Activated B cell treated with CpG ODN at 0.5 μM for 24 hours (primary cell): Measurements from ENCODE around the gene B3GALT2. TPM values are rescaled to one million over a fixed set of nuclear protein-coding genes. Genes with fewer than 3 reads are reported as not detected.

Source experiments
- ATAC-seq: fragments of 200-7000 bp; cut with Tn5 transposase; one replicate; pipeline ENCODE4 v1.10.0; 2021; ENCODE audit warnings: low read depth, mild to moderate bottlenecking, moderate library complexity
- CTCF ChIA-PET: fragments of 350-600 bp; sonication (Branson Sonifier 250); formaldehyde crosslinking; loops from one replicate; lab custom pipeline; 2021; ENCODE audit warnings: antibody characterized with exemption; lab: Charles Lee
- POLR2A ChIA-PET: fragments of 350-600 bp; sonication (Branson Sonifier 250); formaldehyde crosslinking; loops from one replicate; lab custom pipeline; 2021; ENCODE audit warnings: antibody characterized with exemption; lab: Charles Lee
- DNase-seq: peaks from one replicate; pipeline ENCODE4 v3.0.0; 2022
- H3K27ac Mint-ChIP-seq: one replicate; pipeline ENCODE4 v1.8.0; 2020; ENCODE audit warnings: mixed read lengths
- H3K27me3 Mint-ChIP-seq: one replicate; pipeline ENCODE4 v1.8.0; 2021; ENCODE audit warnings: mixed read lengths
- H3K36me3 Mint-ChIP-seq: one replicate; pipeline ENCODE4 v1.8.0; 2021; ENCODE audit warnings: low read depth, mixed read lengths
- H3K4me1 Mint-ChIP-seq: one replicate; pipeline ENCODE4 v1.8.0; 2021; ENCODE audit warnings: mixed read lengths
- H3K4me3 Mint-ChIP-seq: one replicate; pipeline ENCODE4 v1.8.0; 2020; ENCODE audit warnings: mild to moderate bottlenecking, mixed read lengths
- H3K9me3 Mint-ChIP-seq: one replicate; pipeline ENCODE4 v1.8.0; 2020; ENCODE audit warnings: mixed read lengths
- intact Hi-C: fragments of 100-400 bp; cut with micrococcal nuclease; formaldehyde crosslinking; loops from one replicate; pipeline ENCODE4 v1.15.1; 2024
- total RNA-seq: library from RNA; stranded (reverse); gene quantifications from 2 replicates; pipeline ENCODE4 v1.2.3, GENCODE V29; 2022
- TF ChIP-seq, protein P1 (sequence below): fragments of 200-600 bp; IDR thresholded peaks from one replicate; pipeline ENCODE4 v1.8.0; 2022; ENCODE audit warnings: antibody characterized with exemption, mild to moderate bottlenecking

B3GALT2 gene
- total RNA-seq, 1 donor from 2014 or later, result not detected

DNA sequence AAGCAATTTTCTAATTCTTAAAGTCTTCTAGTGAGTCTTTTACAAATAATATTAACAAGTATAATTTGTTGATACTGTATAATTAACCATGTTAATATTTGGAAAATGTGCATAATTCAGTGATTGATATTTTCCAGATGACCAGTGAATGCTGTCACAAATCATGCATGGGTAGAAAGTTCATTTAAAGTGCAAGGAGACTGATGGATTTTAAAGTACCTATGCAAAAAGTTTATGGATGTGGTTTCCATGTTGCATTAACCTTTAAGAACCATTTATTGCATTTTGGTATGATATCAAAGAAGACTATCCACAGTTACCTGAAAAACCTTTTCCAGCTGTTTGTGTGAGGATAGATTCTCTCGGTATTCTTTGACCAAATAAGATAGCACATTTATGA, 41.4 kb downstream of the B3GALT2 start:
- intact Hi-C loops, result no loop called here
- Mint-ChIP-seq H3K27me3 (no peaks in the 10 kb centered on the region), H3K4me3 (no peak overlapping the region), H3K36me3 (peaks cover 70% of the 10 kb centered on the region), H3K9me3 (no peaks in the 10 kb centered on the region), H3K4me1 (no peaks in the 10 kb centered on the region), H3K27ac (no peak overlapping the region)
- ChIA-PET POLR2A (no interaction called here), CTCF (no interaction called here)
- DNase-seq (no peak), ATAC-seq (no peak)
- TF ChIP-seq, protein P1, sequence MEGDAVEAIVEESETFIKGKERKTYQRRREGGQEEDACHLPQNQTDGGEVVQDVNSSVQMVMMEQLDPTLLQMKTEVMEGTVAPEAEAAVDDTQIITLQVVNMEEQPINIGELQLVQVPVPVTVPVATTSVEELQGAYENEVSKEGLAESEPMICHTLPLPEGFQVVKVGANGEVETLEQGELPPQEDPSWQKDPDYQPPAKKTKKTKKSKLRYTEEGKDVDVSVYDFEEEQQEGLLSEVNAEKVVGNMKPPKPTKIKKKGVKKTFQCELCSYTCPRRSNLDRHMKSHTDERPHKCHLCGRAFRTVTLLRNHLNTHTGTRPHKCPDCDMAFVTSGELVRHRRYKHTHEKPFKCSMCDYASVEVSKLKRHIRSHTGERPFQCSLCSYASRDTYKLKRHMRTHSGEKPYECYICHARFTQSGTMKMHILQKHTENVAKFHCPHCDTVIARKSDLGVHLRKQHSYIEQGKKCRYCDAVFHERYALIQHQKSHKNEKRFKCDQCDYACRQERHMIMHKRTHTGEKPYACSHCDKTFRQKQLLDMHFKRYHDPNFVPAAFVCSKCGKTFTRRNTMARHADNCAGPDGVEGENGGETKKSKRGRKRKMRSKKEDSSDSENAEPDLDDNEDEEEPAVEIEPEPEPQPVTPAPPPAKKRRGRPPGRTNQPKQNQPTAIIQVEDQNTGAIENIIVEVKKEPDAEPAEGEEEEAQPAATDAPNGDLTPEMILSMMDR, result no peak

DNA sequence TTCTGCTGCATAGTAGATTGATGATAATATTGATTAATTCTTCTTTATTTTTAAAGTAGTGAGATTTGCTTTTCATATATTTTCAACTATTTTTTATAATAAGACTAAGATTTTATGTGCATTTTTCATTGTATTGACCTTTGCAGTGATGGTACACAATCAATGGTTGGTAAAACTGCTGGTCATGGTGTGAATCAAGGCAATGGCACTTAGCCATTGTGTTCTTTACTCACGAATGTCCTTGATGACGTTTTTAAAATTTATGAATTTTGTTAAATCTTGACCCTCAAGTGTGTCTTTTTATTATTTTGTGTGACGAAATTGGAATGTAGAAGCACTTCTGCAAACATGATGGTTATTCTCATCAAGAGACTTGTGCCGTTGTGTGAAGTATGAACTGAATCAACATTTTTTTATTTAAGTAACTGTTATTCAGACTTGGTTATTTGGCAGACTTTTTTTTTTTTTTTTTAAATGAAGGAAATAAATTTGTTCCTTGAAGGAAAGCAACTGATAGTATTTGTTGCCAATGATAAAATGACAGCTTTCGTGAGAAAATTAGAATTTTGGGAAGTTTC, 42.0 kb downstream of the B3GALT2 start:
- ATAC-seq, result no peak
- intact Hi-C loops, result no loop called here

DNA sequence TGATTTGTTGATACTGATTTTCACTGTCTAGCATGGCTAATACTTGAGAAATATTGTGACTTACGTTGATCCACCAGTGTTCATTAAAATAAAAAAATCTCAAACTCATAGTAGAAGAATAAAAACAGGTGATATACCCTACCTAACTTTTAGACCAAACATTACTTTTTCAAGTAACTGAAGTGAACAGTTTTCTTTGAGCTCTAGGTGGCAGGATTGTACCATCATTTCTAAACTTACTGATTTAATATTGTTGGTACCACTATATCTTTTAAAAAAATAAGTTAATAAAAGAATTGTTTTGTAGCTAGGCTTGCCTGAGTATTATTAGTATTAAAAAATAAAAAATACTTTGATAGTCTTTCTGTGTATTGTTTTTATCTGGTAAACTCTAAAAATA, 43.1 kb downstream of the B3GALT2 start:
- DNase-seq (no peak), ATAC-seq (no peak)
- ChIA-PET CTCF (no interaction called here), POLR2A (interaction anchor here (0.6 kb wide), 1 partner anchor 15 kb away, joined by 8 read pairs; no protein-coding TSS in a partner anchor)
- intact Hi-C loops, result no loop called here
- peaks cover 75% of the 10 kb centered on the region for H3K36me3 Mint-ChIP-seq
- H3K9me3 Mint-ChIP-seq, result no peaks in the 10 kb centered on the region
- no peak overlapping the region for H3K4me3 Mint-ChIP-seq
- TF ChIP-seq, protein P1, result no peak
- no peaks in the 10 kb centered on the region for H3K27me3 Mint-ChIP-seq
- no peaks in the 10 kb centered on the region for H3K4me1 Mint-ChIP-seq
- H3K27ac Mint-ChIP-seq, result no peak overlapping the region

More for the DNA sequence above, 42.0 kb downstream of the B3GALT2 start:
- Mint-ChIP-seq H3K27ac (no peak overlapping the region), H3K4me3 (no peak overlapping the region), H3K36me3 (peaks cover 72% of the 10 kb centered on the region), H3K27me3 (no peaks in the 10 kb centered on the region), H3K4me1 (no peaks in the 10 kb centered on the region), H3K9me3 (no peaks in the 10 kb centered on the region)
- DNase-seq, result no peak
- POLR2A ChIA-PET, result no interaction called here
- CTCF ChIA-PET, result no interaction called here
- TF ChIP-seq, protein P1, result no peak

DNA sequence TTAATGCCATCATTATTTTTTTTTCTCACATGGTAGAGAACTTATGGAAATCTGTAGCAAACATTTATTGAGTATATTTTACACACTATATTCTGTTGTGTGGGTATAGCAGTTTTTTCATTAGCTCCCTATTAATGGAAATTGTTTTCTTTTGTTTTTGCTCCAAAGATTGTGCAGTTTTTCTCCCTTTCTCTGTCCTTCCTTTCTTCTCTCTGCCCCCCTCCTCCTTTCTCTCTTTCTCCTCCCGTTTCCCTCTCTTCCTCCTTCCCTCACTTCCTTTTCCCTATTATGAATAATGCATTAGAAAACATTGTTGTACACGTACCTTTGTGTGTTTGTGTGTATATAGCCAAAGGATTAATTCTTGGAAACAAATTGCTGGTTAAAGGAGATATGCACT, 44.0 kb downstream of the B3GALT2 start:
- Mint-ChIP-seq H3K9me3 (no peaks in the 10 kb centered on the region), H3K4me1 (no peaks in the 10 kb centered on the region), H3K27me3 (no peaks in the 10 kb centered on the region), H3K36me3 (peaks cover 76% of the 10 kb centered on the region), H3K27ac (no peak overlapping the region), H3K4me3 (no peak overlapping the region)
- CTCF ChIA-PET, result no interaction called here
- POLR2A ChIA-PET, result interaction anchor here (0.6 kb wide), 1 partner anchor 118 kb away, joined by 5 read pairs; no protein-coding TSS in a partner anchor
- TF ChIP-seq, protein P1, result no peak
- intact Hi-C loops, result no loop called here
- ATAC-seq (no peak), DNase-seq (no peak)

DNA sequence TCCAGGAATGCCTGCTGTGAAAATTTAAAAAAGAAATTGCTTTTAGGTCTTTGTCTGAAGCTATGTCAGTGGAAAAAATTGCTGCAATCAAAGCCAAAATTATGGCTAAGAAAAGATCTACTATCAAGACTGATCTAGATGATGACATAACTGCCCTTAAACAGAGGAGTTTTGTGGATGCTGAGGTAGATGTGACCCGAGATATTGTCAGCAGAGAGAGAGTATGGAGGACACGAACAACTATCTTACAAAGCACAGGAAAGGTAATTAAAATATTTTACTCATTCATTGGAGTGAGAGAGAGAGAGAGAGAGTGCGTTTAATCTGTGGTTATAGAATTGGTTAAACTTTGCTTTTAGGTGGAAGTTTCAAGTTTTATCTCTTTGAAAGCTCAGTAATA, 44.6 kb downstream of the B3GALT2 start:
- Mint-ChIP-seq H3K9me3 (no peaks in the 10 kb centered on the region), H3K4me3 (no peak overlapping the region), H3K27me3 (no peaks in the 10 kb centered on the region), H3K27ac (no peak overlapping the region), H3K36me3 (peaks cover 77% of the 10 kb centered on the region), H3K4me1 (no peaks in the 10 kb centered on the region)
- TF ChIP-seq, protein P1, result no peak
- intact Hi-C loops, result loop anchor here (2.0 kb wide), 1 partner anchor 15 kb away; no protein-coding TSS in a partner anchor
- ChIA-PET POLR2A (interaction anchor here (0.6 kb wide), 1 partner anchor 119 kb away, joined by 5 read pairs; no protein-coding TSS in a partner anchor), CTCF (no interaction called here)
- ATAC-seq, result no peak
- no peak for DNase-seq
